ENCODE results near the gene TFDP1.

DNA sequence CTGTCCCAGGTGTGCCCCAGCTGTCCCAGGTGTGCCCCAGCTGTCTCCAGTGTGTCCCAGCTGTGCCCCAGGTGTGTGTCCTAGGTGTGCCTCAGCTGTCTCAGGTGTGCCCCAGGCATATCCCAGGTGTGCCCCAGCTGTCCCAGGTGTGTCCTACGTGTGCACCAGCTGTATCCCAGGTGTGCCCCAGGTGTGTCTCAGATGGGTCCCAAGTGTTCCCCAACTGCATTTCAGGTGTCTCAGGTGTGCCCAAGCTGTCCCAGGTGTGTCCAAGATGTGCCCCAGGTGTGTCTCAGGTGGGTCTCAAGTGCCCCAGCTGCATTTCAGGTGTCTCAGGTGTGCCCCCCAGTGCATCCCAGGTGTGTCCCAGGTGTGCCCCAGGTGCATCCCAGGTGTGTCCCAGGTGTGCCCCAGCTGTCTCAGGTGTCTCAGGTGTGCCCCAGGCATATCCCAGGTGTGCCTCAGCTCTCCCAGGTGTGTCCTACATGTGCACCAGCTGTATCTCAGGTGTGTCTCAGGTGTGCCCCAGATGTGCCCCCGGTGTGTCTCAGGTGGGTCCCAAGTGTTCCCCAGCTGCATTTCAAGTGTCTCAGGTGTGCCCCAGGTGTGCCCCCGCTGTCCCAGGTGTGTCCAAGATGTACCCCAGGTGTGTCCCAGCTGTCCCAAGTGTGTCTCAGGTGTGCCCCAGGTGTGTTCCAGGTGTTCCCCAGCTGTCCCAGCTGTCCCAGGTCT, 81.2 kb downstream of the TFDP1 start:
- TF ChIP-seq SIN3A (IDR thresholded peaks at IDR 0.05; ENCODE audit: borderline replicate concordance, insufficient read depth, low read length), result no peak
- TF ChIP-seq, protein P1, sequence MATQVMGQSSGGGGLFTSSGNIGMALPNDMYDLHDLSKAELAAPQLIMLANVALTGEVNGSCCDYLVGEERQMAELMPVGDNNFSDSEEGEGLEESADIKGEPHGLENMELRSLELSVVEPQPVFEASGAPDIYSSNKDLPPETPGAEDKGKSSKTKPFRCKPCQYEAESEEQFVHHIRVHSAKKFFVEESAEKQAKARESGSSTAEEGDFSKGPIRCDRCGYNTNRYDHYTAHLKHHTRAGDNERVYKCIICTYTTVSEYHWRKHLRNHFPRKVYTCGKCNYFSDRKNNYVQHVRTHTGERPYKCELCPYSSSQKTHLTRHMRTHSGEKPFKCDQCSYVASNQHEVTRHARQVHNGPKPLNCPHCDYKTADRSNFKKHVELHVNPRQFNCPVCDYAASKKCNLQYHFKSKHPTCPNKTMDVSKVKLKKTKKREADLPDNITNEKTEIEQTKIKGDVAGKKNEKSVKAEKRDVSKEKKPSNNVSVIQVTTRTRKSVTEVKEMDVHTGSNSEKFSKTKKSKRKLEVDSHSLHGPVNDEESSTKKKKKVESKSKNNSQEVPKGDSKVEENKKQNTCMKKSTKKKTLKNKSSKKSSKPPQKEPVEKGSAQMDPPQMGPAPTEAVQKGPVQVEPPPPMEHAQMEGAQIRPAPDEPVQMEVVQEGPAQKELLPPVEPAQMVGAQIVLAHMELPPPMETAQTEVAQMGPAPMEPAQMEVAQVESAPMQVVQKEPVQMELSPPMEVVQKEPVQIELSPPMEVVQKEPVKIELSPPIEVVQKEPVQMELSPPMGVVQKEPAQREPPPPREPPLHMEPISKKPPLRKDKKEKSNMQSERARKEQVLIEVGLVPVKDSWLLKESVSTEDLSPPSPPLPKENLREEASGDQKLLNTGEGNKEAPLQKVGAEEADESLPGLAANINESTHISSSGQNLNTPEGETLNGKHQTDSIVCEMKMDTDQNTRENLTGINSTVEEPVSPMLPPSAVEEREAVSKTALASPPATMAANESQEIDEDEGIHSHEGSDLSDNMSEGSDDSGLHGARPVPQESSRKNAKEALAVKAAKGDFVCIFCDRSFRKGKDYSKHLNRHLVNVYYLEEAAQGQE (IDR thresholded peaks at IDR 0.05; ENCODE audit: insufficient read depth in 1 of 2, low read depth in 2 of 2, low read length in 2 of 2), result no peak
- TF ChIP-seq POLR2AphosphoS5 (IDR thresholded peaks at IDR 0.05; ENCODE audit: low read depth, low read length), result no peak

Data from PFSK-1 (cell line).